HG03432 (cell line): Measurements from ENCODE around the gene PARD3B.

ENCODE experiments used
- ATAC-seq: cut with Tn5 transposase; IDR thresholded peaks from one replicate; pipeline ENCODE4 v1.9.1; 2021; ENCODE audit warnings: mild to moderate bottlenecking, moderate library complexity; ENCODE audit not compliant: unreplicated experiment

The PARD3B gene

GRCh38 chr2:204986641-204987040 is 441.4 kb downstream of the PARD3B start:
- no peak for ATAC-seq

- no peak for ATAC-seq
Measured at GRCh38 chr2:204988836-204989235, 443.6 kb downstream of the PARD3B start.

- no peak for ATAC-seq
Measured at GRCh38 chr2:204989877-204990276, 444.6 kb downstream of the PARD3B start.

- ATAC-seq = no peak
Measured at GRCh38 chr2:205001300-205001966, 456.2 kb downstream of the PARD3B start.

- ATAC-seq = no peak
Measured at GRCh38 chr2:205002390-205002789, 457.1 kb downstream of the PARD3B start.

- ATAC-seq = no peak
Measured at GRCh38 chr2:205003288-205003687, 458.0 kb downstream of the PARD3B start.

- no peak for ATAC-seq
Measured at GRCh38 chr2:205010196-205010595, 464.9 kb downstream of the PARD3B start.

- no peak for ATAC-seq
Measured at GRCh38 chr2:205011031-205011430, 465.8 kb downstream of the PARD3B start.

GRCh38 chr2:205012961-205013360 is 467.7 kb downstream of the PARD3B start:
- no peak for ATAC-seq

- no peak for ATAC-seq
Measured at GRCh38 chr2:205013586-205013985, 468.3 kb downstream of the PARD3B start.

GRCh38 chr2:205014201-205014600 is 468.9 kb downstream of the PARD3B start:
- ATAC-seq = no peak

GRCh38 chr2:205017381-205017780 is 472.1 kb downstream of the PARD3B start:
- no peak for ATAC-seq

- ATAC-seq = no peak
Measured at GRCh38 chr2:205017912-205018311, 472.6 kb downstream of the PARD3B start.

- ATAC-seq = no peak
Measured at GRCh38 chr2:205020673-205021072, 475.4 kb downstream of the PARD3B start.

GRCh38 chr2:205022841-205023240 is 477.6 kb downstream of the PARD3B start:
- ATAC-seq = no peak

GRCh38 chr2:205024822-205025518 is 479.7 kb downstream of the PARD3B start:
- ATAC-seq = no peak

GRCh38 chr2:205025580-205026240 is 480.4 kb downstream of the PARD3B start:
- ATAC-seq = no peak

GRCh38 chr2:205030695-205031094 is 485.4 kb downstream of the PARD3B start:
- ATAC-seq = no peak

- no peak for ATAC-seq
Measured at GRCh38 chr2:205032093-205032551, 486.8 kb downstream of the PARD3B start.

- no peak for ATAC-seq
Measured at GRCh38 chr2:205033431-205033830, 488.2 kb downstream of the PARD3B start.

- no peak for ATAC-seq
Measured at GRCh38 chr2:205034034-205034433, 488.8 kb downstream of the PARD3B start.

- ATAC-seq = no peak
Measured at GRCh38 chr2:205040323-205040722, 495.0 kb downstream of the PARD3B start.
